HG02623 (cell line): Measurements from ENCODE around the gene TRA2B.
"Not testable (repeated sequence)": the region's sequence is repeated elsewhere in the genome, so short reads cannot be mapped to it uniquely, and the experiment has no call there.

Experiments
- ATAC-seq: cut with Tn5 transposase; IDR thresholded peaks from one replicate; pipeline ENCODE4 v1.9.1; 2021; ENCODE audit warnings: moderate library complexity; ENCODE audit not compliant: unreplicated experiment

Gene TRA2B

GRCh38 chr3:185929192-185930151 is 8.3 kb downstream of the TRA2B start:
- ATAC-seq, result no peak

DNA sequence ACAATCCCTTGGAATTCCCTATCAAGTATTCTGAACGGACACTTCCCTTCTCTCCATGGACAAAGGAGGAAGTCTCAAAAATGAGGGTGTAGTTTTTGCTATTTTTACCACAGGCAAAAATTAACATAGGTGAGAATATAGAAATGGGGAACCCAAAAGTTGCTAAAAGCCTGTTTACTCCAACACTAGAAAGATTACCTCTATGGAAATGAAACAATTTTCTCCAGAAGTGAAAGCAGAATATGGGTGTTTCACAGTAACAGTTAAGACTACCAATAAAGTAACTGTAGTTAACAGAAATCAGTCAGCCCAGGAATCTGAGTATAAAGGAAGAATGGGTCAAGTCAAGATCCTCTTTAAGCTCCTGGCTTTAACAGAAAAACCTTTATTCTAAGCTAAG is 9.3 kb downstream of the TRA2B start:
- ATAC-seq, result no peak

GRCh38 chr3:185927501-185928200 is 10.2 kb downstream of the TRA2B start:
- no peak for ATAC-seq

- no peak for ATAC-seq
These were observed 11.4 kb downstream of the TRA2B start for GRCh38 chr3:185926445-185926844.

GRCh38 chr3:185925353-185925752 is 12.5 kb downstream of the TRA2B start:
- ATAC-seq, result no peak

GRCh38 chr3:185924375-185924774 is 13.4 kb downstream of the TRA2B start:
- no peak for ATAC-seq

GRCh38 chr3:185920184-185920583 is 17.6 kb downstream of the TRA2B start:
- no peak for ATAC-seq

GRCh38 chr3:185916042-185916833 is 21.6 kb downstream of the TRA2B start:
- no peak for ATAC-seq

- ATAC-seq, result no peak
These were observed 22.2 kb downstream of the TRA2B start for GRCh38 chr3:185915642-185916041.

DNA sequence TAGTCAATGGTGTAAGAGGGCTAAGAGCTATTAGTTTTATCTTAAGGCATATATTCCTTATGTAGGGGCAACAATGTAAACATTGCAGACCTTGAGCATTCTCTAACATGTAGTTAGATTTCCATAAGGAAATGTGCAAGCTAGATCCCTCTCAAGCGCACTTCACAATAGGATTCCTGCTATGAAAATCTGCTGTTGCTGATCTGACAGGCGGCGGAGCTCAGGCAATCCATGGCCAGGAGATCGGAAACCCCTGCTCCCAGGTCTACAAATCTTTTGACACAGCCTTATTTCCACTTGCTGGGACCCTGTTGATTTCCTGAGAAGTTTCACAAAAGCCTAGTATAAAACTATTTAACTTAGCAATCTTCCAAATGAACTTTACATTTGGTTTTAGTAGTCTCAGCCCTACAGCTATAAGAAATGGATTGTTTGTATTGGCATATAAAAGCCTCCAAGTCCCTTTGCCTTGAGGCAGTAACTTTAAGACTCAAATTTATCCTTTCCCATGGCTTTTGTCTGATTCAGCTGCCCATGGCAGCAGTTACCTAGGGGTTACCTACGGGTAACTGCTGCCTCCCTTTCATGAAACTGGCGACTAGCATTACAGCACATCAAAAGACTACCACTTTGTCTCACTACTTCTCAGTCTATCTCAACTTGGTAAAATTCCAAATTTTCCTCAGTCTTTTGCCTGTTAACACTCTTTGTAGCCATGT is 22.7 kb downstream of the TRA2B start:
- no peak for ATAC-seq

DNA sequence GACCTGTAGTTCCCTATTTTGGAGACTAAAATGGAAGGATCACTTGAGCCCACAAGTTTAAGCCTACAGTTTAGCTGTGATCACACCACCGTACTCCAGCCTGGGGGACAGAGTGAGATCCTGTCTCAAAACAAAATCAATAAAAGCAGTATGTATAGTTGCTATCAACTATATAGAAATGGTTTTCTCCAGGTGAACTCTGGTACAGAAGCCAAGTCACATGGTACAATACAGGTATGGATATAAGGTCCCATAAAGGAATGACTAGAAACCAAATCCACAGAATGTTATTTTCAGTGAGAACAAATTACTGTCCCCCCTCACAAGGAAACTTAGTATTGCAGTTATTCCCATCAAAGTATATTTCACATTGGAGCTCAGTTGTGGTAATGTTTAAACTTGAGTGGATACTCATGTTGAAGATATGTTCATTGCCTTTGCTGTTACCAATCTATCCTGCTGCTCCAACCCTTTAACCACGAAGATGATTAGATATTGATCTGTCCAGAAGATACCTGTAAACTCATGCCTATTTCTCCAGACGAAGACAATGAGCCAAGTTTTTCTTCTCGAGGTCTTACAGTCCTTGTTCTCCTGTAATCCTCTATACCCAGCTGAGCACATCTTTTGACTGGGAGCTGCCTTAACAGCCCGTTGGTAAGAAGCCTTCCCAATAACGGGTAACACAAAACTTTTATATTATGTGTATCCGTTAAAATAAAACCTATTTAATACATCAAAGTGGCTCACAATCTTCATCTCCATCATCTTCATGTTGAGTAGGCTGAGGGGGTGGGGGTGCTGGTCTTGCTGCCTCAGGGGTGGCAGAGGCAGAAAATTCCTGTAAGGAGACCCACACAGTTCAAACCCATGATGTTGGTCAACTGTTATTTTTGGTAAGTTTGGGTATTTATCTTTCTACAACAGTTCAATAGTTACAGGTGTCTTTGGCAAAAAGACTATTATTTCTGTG is 24.6 kb downstream of the TRA2B start:
- no peak for ATAC-seq

DNA sequence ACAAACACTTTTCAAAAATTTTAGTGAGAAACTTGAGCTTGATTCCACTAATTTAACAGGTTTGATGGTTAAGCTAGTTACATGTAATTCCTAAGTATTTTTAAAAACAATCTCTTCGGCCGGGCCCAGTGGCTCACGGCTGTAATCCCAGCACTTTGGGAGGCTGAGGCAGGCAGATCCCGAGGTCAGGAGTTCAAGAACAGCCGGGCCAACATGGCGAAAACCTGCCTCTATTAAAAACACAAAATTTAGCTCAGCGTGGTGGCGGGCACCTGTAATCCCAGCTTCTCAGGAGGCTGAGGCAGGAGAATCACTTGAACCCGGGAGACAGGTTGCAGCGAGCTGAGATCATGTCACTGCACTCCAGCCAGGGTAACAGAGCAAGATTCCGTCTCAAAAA is 25.3 kb downstream of the TRA2B start:
- no peak for ATAC-seq

GRCh38 chr3:185911076-185911448 is 26.8 kb downstream of the TRA2B start:
- not testable (repeated sequence) for ATAC-seq

DNA sequence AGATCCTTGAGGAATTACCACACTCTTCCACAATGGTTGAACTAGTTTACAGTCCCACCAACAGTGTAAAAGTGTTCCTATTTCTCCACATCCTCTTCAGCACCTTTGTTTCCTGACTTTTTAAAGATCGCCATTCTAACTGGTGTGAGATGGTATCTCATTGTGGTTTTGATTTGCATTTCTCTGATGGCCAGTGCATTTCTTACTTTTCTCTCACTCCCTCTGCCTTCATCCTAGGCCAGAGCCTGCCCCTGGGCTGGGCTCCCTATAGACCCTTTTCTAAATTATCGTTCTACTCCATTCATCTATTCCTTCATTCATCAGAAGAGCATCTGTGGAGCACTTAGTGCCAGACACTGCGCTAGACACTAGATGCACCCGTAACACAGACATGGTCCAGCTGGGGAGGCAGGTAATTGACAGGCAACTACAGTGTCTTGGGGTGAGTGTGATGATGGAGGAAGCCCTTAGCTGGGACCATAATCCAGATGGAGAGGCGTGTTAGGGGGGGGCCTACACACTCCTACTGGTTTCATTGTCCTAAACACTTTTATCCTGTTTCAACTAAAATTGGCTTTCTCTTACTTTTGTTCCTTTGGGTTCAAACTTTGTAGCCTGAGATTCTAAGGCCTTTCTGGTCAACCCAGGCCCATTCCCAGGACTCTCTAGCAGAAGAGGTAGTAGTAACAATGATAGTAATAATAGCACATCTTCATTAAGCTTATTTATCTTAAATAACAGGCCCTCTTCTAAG is 27.3 kb downstream of the TRA2B start:
- ATAC-seq, result not testable (repeated sequence)

DNA sequence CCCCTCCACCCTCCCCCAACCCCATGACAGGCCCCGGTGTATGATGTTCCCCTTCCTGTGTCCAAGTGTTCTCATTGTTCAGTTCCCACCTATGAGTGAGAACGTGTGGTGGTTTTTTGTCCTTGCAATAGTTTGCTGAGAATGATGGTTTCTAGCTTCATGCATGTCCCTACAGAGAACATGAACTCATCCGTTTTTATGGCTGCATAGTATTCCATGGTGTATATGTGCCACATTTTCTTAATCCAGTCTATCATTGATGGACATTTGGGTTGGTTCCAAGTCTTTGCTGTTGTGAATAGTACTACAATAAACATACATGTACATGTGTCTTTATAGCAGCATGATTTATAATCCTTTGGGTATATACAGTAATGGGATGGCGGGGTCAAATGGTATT is 27.9 kb downstream of the TRA2B start:
- ATAC-seq, result not testable (repeated sequence)

DNA sequence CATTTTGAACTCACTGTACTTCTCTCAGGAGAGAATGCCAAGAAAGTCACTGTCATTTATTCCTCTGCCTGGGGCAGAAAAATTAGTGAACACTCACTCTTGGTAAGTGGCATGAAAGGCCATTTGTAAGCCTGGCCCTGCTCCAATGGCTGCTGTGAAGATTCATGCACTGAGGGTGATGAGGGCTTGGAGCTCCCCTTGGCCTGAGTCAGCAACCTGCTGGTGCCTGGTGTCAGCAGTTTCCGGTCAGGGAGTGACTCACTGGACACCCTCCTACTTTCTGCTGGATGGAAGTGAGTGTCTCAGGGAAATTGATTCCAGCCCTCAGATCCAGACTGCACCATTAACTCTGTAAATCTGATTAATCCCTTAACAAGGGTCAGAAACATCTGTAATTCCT is 37.6 kb downstream of the TRA2B start:
- no peak for ATAC-seq

- no peak for ATAC-seq
These were observed 41.2 kb downstream of the TRA2B start for GRCh38 chr3:185896636-185897035.

DNA sequence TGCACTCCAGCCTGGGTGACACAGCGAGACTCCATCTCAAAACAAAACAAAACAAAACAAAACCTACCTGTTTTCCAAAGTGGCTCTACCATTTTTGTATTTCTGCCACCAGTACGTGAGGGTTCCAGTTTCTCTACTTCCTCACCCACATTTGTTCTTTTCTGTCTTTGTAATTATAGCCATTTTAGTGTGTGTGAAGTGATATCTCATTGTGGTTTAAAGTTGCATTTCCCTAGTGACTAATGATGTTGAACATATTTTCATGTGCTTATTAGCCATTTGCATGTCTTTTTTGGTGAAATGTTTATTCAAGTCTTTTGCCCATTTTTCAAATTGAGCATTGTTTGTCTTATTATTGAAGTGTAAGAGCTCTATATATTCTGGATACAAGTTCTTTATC is 50.7 kb downstream of the TRA2B start:
- no peak for ATAC-seq

GRCh38 chr3:185884641-185885040 is 53.2 kb downstream of the TRA2B start:
- no peak for ATAC-seq
